Measurements from ENCODE around the gene PDCL3.

PDCL3 gene

GRCh38 chr2:100561191-100561590 is 1.6 kb upstream of the PDCL3 start:
- no peak for DNase-seq

- no peak for DNase-seq
Measured at GRCh38 chr2:100563407-100564247, 834 bp downstream of the PDCL3 start.

GRCh38 chr2:100568989-100569388 is 6.2 kb downstream of the PDCL3 start:
- no peak for DNase-seq

- DNase-seq: no peak
Measured at GRCh38 chr2:100571668-100572067, 8.9 kb downstream of the PDCL3 start.

- no peak for DNase-seq
Measured at GRCh38 chr2:100577777-100578176, 15.0 kb downstream of the PDCL3 start.

- DNase-seq: no peak
Measured at GRCh38 chr2:100580367-100581276, 17.8 kb downstream of the PDCL3 start.

GRCh38 chr2:100581277-100581612 is 18.5 kb downstream of the PDCL3 start:
- no peak for DNase-seq

- DNase-seq: no peak
Measured at GRCh38 chr2:100584816-100585215, 22.0 kb downstream of the PDCL3 start.

GRCh38 chr2:100588071-100588786 is 25.4 kb downstream of the PDCL3 start:
- no peak for DNase-seq

- no peak for DNase-seq
Measured at GRCh38 chr2:100589527-100589926, 26.7 kb downstream of the PDCL3 start.

- no peak for DNase-seq
Measured at GRCh38 chr2:100592226-100592625, 29.4 kb downstream of the PDCL3 start.

GRCh38 chr2:100596465-100596864 is 33.7 kb downstream of the PDCL3 start:
- DNase-seq: no peak

GRCh38 chr2:100599566-100599965 is 36.8 kb downstream of the PDCL3 start:
- no peak for DNase-seq

- DNase-seq: no peak
Measured at GRCh38 chr2:100601661-100602060, 38.9 kb downstream of the PDCL3 start.

- DNase-seq: no peak
Measured at GRCh38 chr2:100603414-100603813, 40.6 kb downstream of the PDCL3 start.

- DNase-seq: no peak
Measured at GRCh38 chr2:100603948-100604633, 41.3 kb downstream of the PDCL3 start.

- no peak for DNase-seq
Measured at GRCh38 chr2:100606332-100606725, 43.5 kb downstream of the PDCL3 start.

- DNase-seq: no peak
Measured at GRCh38 chr2:100606726-100607343, 44.0 kb downstream of the PDCL3 start.

- no peak for DNase-seq
Measured at GRCh38 chr2:100610381-100610831, 47.6 kb downstream of the PDCL3 start.

GRCh38 chr2:100611079-100612029 is 48.6 kb downstream of the PDCL3 start:
- DNase-seq: no peak
